Erythroblast (primary cell): ENCODE data around the gene DOK5.

Source experiments
- GATA1 ChIP-seq: IDR thresholded peaks from 2 replicates; pipeline ENCODE4 v1.6.1; 2011; ENCODE audit warnings: low read depth, mild to moderate bottlenecking, control low read depth, low read length, moderate library complexity
- POLR2A ChIP-seq: IDR thresholded peaks from 2 replicates; pipeline ENCODE4 v1.6.1; 2011; ENCODE audit warnings: mild to moderate bottlenecking, low read length

GRCh38 chr20:54657268-54657826 is 182.0 kb downstream of the DOK5 start:
- no peak for TF ChIP-seq POLR2A
- TF ChIP-seq GATA1, result no peak
